Smooth muscle cell of the brain vasculature (primary cell): ENCODE results near the gene SEPTIN5.

Experiments
- DNase-seq: peaks from one replicate; pipeline ENCODE4 v3.0.0-alpha.2; 2012; ENCODE audit warnings: low read depth, low spot score

SEPTIN5 gene

GRCh38 chr22:19760058-19760950 is 46.0 kb downstream of the SEPTIN5 start, which contains the start of gene TBX1:
Gene TBX1 (plus strand): TSS chr22:19760778. CDS start chr22:19760844, 66 bp downstream.
- DNase-seq = no peak

DNA sequence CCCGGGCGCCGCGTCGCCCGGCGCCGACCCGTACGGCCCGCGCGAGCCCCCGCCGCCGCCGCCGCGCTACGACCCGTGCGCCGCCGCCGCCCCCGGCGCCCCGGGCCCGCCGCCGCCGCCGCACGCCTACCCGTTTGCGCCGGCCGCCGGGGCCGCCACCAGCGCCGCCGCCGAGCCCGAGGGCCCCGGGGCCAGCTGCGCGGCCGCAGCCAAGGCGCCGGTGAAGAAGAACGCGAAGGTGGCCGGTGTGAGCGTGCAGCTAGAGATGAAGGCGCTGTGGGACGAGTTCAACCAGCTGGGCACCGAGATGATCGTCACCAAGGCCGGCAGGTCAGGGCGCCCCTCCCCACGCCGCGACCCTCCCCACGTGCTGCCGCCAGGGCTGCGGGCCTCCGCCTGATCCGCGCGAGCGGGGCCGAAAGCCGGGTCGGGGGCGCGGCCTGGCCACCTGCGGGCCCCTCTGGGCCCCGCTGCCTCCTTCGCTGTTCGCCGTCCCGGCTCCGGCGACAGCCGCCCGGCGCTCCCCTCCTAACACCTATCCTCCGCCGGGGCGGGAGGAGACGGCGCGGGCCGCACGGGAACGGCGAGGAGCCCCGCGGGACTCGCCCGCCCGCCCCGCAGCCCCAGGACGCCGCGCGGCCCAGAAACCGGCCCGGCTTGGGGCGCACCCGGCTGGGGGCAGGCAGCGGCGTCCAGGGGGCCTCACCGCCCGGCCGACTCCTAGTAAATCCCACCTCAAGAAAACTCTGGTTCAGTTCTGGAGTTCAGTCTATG is 46.8 kb downstream of the SEPTIN5 start:
- DNase-seq = no peak

- DNase-seq = no peak
Observed at GRCh38 chr22:19761725-19762567, 47.6 kb downstream of the SEPTIN5 start.

DNA sequence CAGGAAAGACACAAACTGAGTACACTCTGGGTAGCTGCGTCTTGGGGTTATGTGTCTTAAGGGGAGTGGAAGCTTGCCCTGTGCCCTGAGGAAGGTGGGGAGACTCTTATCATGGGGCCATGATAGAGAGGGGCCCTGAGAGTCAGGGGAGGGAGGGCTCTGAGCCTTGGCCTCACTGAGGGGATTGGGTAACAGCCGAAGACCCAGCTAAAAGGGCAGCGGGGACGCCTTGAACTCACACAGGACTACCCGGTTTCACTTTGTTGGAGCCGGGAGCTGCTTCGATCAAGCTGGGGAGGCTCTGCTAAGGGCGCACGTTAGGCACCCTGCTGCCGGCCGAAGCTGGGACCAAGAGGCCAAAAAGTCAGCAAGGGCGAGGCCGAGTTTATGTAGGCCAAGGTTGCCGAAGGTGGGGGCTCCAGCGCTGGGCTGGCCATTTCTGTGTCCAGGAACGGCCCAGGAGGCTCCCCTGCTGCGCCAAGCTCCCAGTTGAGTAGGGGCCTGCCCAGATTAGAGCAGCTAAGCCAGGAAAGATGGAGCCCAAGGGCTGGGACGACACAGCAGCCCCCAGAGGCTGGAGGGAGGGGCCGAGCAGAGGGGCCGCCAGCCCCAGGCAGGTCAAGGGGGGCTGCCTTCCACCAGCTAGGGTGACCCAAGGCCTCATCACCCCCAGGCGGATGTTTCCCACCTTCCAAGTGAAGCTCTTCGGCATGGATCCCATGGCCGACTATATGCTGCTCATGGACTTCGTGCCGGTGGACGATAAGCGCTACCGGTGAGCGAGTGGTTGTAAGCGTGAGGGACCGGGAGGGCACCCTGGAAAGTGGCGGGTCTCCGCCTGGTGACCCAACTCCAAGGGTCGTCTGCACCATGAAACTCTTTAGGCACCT is 48.5 kb downstream of the SEPTIN5 start:
- DNase-seq = no peak

- DNase-seq = no peak
Observed at GRCh38 chr22:19763458-19764298, 49.4 kb downstream of the SEPTIN5 start.

DNA sequence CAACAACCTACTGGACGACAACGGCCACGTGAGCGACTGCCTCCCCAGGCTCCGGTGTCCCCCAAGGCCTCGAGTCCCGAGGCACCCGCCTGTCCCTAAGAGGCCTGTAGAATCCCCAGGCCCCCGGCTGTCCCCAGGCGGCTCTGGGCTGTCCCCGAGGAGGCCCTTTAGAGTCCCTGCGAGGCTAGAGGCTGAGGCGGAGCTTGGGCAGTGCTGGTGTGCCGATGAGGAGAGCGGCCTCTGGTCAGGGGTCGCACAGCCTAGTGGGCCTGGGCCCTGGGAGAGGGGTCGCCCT is 49.9 kb downstream of the SEPTIN5 start:
- no peak for DNase-seq

DNA sequence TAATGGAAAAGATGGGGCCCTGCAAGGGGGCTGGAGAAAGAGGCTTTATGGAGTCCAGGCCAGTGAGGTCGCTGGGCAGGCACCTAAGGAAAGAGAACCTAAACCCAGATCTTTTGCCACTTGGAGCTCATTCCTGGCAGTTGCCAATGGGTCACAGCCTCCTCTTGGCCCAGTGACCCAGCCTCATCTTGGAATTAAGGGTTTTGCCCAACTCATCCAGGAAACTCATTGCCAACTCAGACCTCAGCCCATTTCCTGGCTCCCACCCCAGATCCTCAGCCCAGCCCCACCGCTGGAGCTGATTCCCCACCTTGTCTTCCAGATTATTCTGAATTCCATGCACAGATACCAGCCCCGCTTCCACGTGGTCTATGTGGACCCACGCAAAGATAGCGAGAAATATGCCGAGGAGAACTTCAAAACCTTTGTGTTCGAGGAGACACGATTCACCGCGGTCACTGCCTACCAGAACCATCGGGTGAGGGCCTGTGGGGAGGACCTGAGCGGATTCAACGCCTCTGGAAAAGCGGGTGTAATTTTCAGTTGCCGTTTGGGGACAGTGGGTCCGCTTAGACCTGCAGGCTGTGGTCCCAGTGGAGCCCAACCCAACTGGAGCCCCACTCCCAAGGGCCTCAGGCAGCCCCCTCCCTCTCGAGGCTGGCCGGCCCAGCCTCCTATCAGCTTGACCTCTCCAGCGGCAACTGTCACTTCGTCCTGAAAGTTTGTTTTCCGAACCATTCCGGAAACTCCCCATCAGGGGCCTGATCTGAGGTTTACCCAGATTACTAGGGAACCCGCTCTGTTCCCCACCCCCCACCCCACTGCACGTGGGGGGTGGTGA is 50.6 kb downstream of the SEPTIN5 start:
- DNase-seq = no peak

- no peak for DNase-seq
Observed at GRCh38 chr22:19765477-19766239, 51.4 kb downstream of the SEPTIN5 start.

DNA sequence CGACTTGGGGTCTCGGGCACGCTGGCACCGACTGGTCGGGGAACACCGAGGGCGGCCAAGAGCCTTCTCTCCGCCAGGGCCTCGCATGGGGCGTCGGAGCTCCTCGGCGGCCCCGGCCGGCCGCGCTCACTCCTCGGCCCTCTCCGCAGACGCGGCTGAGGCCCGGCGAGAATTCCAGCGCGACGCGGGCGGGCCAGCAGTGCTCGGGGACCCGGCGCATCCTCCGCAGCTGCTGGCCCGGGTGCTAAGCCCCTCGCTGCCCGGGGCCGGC is 51.9 kb downstream of the SEPTIN5 start:
- no peak for DNase-seq

- DNase-seq = no peak
Observed at GRCh38 chr22:19766511-19767426, 52.5 kb downstream of the SEPTIN5 start.

DNA sequence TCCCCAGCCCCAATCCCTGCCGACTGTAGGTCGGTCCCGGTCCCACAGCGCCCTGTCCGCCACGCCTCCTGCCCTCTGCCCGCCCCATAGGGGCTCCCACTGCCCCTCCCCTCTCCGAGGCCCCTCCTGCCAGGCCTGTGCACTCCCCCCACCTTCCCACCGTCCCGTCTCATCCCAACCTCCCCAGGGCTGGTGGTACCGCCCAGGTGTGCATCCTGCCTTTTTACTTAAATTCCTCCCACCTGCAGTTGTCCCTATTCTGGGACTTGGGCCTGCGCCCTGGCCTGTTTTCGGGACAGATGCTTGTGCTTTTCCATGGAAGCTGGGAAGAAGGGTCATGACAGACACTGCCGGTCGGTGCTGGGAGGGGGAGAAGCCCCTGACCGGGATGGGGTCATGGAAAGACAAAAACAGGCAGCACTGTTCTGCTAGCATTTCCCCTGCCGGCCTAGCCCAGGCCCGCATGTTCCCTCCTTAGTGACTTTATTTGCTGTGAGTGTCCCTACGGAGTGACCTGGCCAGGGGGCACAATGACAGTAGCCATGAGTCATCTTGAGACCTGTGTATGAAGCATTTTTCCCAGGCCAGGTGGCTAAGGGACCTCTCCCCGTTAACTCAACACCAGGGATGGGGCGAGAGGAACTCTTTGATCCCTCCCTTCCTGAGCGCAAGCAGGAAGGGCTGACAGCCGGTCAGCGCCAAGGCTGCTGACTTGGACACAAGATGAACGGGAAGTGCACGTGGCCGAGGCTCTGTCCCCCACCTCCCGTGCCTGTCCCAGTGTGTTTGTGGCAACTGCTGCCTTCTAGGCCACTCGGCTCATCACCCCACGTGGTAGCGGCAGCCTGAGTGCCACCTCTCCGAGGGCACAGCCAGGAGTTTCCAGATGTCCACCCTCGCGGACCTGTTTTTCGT is 53.4 kb downstream of the SEPTIN5 start:
- no peak for DNase-seq

- no peak for DNase-seq
Observed at GRCh38 chr22:19769393-19769715, 55.1 kb downstream of the SEPTIN5 start.

DNA sequence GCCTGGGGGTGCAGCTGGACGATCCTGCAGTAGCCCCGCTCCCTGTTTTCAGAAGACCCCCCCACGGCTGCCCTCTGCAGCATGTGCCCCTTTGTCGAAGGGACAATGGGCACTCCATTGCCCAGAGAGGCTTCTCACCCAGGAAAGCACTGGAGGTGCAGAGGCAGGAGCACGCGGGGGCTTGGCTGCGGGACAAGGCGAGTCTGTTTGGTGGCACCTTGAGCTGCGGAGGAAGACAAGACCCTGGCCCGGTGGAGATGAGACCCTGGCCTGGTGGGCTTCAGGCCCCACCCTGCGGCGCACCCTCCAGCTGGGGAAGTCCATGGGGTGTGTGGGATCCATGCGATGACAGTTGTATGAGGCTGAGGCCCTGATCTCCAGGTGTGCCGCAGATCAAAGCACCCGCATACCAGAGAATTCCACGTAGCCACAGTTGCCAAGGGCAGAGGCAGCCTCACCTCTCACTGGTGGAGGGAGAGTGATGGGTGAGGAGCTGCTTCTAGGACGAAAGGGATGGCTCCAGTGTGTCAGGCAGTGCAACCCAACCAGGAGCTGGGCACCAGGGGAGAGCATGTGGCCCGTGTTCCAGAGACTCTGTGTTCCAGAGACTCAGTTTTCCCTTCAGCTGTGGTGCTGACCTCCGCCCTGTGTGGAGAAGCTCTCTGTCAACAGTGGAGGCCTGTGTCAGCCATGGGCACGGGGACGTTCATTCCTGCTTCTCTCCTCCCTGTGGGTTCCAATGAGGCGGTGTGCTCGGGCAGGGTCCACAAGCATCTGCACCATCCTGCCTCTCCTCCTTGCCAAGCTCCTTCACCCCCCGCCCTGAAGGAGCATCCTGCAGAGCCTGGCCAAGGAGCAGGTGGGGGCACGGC is 56.3 kb downstream of the SEPTIN5 start:
- no peak for DNase-seq

DNA sequence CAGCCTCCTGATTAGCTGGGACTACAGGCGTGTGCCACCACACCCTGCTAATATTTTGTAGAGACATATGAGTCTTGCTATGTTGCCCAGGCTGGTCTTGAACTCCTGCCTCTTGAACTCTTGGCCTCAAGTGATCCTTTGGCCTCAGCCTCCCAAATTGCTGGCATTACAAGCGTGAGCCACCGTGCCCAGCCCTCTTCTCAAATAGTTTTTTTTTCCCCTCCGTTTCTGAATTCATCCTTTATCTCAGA is 58.0 kb downstream of the SEPTIN5 start:
- no peak for DNase-seq
